ENCODE results near the gene ALDH16A1.
"Not testable (repeated sequence)": the region's sequence is repeated elsewhere in the genome, so short reads cannot be mapped to it uniquely, and the experiment has no call there.

The ALDH16A1 gene

GRCh38 chr19:49468199-49468598 lies 15.2 kb downstream of the ALDH16A1 start:
- DNase-seq: no peak

DNA sequence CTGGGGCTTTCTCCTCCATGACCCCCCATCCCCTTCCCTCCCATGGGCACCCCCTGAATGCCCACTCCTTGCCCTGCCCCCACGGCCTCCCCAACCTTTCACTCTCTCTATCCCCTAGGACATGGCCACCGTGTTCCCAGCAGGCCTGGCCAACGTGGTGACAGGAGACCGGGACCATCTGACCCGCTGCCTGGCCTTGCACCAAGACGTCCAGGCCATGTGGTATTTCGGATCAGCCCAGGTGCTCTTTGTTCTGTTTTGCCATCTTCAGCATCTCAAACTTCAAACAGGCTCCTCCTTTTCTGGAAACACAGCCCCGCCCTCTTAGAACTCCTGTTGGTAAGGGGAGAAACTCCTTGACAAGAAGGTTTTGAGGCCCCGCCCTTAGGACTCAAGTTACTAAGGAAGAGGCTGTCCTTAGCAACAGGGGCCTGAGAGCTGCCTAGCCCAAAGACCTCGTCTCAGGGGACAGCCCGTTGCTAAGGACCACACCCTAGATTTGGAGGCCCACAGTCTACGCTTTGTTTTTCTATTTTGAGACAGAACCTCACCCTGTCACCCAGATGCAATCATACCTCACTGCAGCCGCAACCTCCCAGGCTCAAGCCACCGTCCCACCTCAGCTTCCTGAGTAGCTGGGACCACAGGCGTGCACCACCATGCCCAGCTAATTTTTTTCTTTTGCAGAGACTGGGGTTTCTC lies 15.9 kb downstream of the ALDH16A1 start:
- no peak for DNase-seq

DNA sequence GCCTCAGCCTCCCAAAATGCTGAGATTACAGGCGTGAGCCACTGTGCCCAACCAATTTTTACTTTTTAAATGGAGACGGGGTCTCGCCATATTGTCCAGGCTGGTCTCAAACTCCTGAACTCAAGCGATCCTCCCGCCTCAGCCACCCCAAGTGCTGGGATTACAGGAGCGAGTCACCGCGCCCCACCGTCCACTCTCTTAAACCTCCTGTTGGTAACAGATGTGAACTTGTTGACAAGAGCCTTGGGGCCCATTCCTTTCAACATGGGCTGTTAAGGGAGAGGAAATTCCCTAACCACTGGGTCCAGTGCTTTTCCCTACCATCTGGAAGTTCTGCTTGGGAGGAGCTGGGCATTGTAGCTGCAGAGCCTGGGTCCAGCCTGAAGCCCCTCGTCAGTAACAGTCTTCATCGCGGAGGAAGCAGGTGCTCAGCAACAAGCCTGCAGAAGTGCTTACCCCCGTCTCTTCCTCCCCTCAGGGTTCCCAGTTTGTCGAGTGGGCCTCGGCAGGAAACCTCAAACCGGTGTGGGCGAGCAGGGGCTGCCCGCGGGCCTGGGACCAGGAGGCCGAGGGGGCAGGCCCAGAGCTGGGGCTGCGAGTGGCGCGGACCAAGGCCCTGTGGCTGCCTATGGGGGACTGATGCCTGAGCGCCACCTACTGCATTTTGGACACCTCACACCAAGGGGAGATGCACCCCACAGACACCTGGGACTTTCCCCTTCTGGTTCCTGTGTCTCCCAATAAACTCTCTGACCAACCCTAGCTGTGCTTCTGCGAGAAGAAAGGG lies 17.0 kb downstream of the ALDH16A1 start:
- DNase-seq: peak; percentile 30

DNA sequence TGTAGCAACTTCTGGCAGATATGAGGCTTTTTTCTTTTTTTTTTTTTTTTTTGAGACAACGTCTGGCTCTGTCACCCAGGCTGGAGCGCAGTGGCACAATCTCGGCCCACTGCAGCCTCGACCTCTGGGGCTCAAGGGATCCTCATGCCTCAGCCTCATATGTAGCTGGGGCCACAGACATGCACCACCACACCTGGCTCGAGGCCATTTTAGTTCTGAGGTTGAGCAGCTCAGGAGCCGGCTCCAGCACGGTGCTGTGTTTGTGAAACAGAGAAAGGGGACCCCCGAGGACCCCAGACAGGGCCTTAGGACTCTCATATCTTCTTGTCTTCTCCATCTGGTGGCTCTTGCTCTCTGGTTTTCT lies 17.6 kb downstream of the ALDH16A1 start:
- DNase-seq: no peak

DNA sequence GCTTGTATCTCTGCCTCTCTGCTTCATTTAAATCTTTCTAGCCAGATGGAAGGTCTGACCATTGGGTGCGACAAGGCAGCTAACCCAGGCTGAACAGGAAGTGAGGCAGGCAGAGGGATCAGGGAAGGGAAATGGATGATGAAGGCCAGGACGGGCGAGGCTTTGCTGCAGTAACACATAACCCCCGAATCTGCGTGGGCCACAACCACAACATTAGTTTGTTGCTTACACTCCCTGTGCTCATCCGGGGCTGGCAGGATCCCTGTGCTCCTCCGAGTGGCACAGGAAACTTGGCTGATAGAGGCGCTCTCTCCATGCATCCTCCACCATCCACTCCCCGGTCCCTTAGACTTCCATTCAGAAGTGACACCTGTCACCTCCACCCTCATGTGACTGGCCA lies 19.9 kb downstream of the ALDH16A1 start:
- DNase-seq: no peak

DNA sequence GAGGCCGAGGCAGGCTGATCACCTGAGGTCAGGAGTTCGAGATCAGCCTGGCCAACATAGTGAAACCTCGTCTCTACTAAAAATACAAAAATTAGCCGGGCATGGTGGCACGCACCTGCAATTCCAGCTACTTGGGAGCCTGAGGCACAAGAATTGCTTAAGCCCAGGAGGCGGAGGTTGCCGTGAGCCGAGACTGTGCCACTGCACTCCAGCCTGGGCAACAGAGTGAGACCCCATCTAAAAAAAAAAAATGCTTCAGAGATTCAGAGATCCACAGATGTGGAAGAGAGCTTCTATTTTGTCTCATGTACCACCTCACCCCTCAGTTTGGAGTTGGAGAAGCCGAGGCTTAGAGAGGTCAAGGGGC lies 20.5 kb downstream of the ALDH16A1 start:
- not testable (repeated sequence) for DNase-seq

DNA sequence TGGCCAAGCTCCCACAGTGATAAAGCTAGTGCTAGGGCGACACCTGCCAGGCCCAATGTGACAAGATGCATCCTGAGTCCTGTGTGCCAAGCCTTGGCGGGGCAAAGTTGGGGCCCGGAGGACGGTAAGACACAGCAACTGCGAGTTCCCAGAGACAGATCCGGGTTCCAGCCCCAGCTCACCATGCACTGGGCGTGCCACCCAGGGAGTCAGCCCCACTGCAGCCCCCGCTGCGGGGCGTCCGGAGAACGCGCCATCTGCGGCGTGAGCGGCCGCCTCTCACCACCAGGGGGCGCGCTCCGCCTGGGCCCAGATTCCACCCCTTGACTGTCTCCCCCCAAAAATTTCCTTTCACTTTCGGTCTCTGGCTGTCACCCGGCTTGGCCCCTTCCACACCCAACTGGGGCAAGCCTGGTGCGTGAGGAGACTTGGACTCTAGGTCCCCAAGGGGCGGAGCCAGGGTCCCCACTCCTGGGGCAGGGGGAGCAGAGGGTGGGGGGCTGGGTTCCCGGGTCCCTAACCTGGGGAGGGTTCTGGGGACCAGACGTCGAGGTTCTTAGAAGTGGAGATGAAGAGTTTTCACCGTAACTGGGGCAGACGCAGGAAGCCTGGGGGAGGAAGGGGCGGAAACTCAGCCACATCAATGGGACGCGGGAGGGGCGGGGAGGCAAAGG lies 21.0 kb downstream of the ALDH16A1 start, which contains the start of gene FLT3LG:
Gene FLT3LG, plus strand, starts transcription at position 348 of the 674 bp plus-strand sequence. CDS start 425 bp downstream, outside the sequence.
- peak; percentile 85 for DNase-seq

DNA sequence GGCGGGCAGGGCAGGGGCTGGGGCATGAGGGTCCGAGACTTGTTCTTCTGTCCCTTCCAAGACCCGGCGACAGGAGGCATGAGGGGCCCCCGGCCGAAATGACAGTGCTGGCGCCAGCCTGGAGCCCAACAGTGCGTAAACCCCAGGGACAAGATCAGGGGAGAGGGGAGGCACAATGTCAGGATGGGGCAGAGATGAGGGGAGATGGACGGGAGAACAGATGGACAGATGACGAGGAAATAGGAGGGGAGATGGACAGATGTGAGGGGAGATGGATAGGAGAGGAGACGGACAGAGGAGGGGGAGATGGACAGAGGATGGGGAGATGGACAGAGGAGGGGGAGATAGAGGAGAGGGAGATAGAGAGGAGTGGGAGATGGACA lies 21.5 kb downstream of the ALDH16A1 start:
- DNase-seq: no peak

GRCh38 chr19:49475191-49475917 lies 22.3 kb downstream of the ALDH16A1 start:
- no peak for DNase-seq

GRCh38 chr19:49475995-49476880 lies 23.2 kb downstream of the ALDH16A1 start:
- no peak for DNase-seq

DNA sequence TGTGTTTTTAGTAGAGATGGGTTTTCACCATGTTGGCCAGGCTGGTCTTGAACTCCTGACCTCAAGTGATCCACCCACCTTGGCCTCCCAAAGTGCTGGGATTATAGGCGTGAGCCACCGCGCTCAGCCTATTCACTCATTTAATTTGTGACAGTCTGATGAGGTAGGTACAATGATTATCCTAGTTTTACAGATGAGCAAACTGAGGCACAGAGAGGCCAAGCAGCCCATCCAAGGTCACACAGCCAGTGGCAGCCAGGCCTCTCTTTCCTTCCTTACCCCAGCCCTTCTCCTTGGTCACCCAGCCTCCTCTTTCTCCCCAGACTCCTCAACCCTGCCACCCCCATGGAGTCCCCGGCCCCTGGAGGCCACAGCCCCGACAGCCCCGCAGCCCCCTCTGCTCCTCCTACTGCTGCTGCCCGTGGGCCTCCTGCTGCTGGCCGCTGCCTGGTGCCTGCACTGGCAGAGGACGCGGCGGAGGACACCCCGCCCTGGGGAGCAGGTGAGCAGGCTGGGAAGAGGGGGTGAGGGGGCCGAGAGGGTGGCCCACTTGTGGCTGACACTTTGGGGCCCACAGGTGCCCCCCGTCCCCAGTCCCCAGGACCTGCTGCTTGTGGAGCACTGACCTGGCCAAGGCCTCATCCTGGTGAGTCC lies 27.1 kb downstream of the ALDH16A1 start:
- no peak for DNase-seq

- DNase-seq: no peak
Observed at GRCh38 chr19:49481020-49481683, 28.1 kb downstream of the ALDH16A1 start.

DNA sequence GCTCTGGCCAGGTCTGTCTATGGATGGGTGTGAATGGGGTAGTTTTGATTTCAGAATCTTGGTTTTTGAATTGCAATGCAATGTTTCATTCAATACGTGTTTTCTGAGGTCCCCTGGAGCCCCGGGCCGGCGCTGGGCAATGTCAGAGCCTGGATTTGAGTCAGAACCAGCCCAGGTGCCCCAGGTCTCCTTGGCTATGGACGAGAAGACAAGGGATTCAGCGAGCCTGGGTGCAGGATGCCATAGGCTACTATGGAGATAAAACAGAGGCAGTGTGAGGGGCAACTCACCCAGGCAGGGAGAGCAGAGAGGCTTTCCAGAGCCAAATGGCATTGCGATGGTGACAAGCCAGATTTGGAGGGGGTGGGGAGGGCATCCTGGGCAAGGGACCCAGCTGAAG lies 33.2 kb downstream of the ALDH16A1 start:
- no peak for DNase-seq

DNA sequence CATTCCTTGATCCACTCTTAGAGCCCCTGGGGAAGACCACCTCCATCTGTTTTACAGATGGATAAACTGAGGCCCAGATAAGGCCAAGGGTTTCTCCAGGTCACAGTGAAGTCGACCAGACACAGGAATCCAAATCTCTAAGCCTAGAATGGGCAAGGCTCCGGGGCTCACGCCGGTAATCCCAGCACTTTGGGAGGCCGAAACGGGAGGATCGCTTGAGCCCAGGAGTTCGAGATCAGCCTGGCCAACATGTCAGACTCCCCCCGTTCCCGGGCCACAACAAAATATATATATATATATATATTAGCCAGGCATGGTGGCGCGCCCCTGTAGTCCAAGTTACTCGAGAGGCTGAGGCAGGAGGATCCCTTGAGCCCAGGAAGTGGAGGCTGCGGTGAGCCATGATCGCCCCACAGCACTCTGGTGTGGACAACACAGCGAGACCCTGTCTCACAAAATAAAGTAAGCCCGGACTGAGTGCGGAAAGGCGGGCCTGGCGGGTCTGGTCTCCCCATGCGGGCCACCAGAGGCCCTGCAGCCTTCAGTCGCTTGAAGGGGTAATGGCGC lies 33.8 kb downstream of the ALDH16A1 start:
- DNase-seq: no peak

DNA sequence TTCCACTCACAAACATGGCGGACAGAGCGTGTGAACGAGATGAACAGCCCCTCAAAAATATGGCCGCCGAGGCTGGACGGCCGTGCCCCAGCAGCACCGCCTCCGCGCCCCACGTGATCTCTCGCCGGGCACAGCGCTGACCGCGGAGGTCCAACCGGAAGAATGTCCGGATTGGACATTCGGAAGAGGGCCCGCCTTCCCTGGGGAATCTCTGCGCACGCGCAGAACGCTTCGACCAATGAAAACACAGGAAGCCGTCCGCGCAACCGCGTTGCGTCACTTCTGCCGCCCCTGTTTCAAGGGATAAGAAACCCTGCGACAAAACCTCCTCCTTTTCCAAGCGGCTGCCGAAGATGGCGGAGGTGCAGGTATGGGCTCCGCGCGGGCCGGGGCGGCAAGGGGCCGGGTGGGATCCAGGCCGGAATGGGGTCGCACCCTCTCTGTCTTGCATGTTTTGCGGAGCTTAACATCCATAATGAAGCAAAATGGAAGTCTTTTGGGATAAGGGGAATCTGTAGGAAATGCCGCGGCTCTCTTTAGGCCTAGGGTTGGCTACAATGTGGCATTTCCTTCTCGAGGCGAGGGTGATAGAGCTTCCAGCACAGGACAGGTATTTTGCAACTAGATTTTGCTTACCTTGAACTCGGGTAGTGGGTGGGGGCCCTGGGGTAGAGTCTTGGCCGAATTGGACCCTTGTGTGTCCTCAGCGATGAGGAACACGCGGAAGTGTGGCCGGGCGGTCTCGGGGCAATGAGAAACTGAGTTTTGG lies 34.4 kb downstream of the ALDH16A1 start, which contains the start of gene RPL13A:
Gene RPL13A, plus strand, starts transcription at position 332 of the 769 bp plus-strand sequence. Its CDS starts 22 bp downstream, at position 354.
- DNase-seq: peak; percentile 99

DNA sequence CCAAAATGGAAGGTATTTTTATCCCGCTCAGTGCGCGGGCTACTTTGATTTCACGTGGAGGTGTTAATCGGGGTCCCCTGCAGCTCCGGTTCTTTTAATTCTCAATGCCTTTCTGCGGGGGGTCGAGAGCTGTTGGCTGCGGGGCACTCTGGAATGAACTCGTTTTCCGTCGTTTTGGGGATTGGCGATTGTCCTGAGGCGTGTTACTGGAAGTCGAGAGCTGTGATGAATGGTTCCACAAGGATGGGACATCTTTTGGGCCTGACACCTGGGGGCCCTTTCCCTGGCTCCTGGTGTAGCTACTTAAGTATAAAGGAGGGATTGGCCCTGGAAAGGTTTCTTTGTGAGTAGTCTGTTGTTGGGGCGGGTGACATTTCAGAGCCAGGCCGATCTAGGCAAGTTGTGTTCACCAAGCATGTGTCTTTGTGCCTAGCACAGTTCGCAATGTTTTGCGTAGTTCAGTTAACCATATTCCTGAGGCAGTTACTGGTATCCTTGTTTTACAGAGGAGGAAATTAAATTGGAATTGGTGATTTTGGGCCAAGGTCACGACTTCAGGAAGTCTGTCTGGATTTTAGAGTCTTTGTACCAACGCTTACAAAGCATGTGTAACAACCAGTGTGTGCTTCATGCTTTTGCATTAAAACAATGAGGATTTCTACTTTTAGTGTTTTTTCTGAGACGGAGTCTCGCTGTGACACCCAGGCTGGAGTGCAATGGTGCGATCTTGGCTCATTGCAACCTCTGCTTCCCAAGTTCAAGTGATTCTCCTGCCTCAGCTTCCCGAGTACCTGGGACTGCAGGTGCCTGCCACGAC lies 35.2 kb downstream of the ALDH16A1 start:
- peak; percentile 25 for DNase-seq

- DNase-seq: peak; percentile 15
Observed at GRCh38 chr19:49488863-49489537, 36.0 kb downstream of the ALDH16A1 start.

DNA sequence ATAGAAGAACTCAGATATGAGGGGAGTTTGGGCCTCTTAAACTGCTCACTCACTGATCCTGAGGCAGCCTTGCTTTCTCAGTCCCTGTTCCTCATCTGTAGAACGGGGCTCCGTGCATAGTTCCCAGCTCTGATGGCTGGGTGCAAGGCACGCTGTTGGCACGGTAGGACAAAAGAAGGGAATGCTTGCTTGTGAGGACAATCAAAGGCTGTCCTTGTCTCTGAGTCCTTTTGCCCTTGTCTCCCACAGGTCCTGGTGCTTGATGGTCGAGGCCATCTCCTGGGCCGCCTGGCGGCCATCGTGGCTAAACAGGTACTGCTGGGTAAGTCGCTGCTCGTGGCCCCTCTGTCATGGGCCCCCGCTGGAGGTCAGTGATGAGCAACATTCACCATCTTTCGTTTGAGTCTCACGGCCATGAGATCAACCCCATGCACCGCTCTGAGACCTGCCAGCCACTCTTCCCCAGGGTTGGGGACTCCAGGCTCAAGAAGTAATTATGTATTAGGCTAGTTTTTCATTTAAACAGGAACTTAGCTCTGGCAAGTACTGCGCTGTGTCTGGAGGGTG lies 36.7 kb downstream of the ALDH16A1 start:
- DNase-seq: no peak
